B cell (primary cell): ENCODE data around the gene PPEF2. TPM values are rescaled to one million over a fixed set of nuclear protein-coding genes. Genes with fewer than 3 reads are reported as not detected.

Experiments used
- ATAC-seq: fragments of 200-7000 bp; cut with Tn5 transposase; one replicate; pipeline ENCODE4 v1.10.0; 2021; ENCODE audit warnings: low read depth, mild to moderate bottlenecking, moderate number of reproducible peaks, moderate library complexity
- CTCF ChIA-PET: fragments of 350-600 bp; sonication (Branson Sonifier 250); formaldehyde crosslinking; loops from one replicate; lab custom pipeline; 2021; ENCODE audit warnings: antibody characterized with exemption, inconsistent platforms; lab: Charles Lee
- POLR2A ChIA-PET: fragments of 350-600 bp; sonication (Branson Sonifier 250); formaldehyde crosslinking; loops from one replicate; lab custom pipeline; 2021; ENCODE audit warnings: antibody characterized with exemption; lab: Charles Lee
- DNase-seq: peaks from one replicate; pipeline ENCODE4 v3.0.0; 2013
- H2AFZ ChIP-seq: 2 replicates; pipeline ENCODE4 v1.6.1; 2012; ENCODE audit warnings: mild to moderate bottlenecking, low read depth, low read length; ENCODE audit not compliant: insufficient read depth, poor library complexity, severe bottlenecking
- H3K27ac ChIP-seq, 2 donors: 1 replicate in 1 of 2; 2 replicates in 1 of 2; pipeline ENCODE4 v1.5.1; 2012 to 2013; ENCODE audit warnings: low read length in 2 of 2, mild to moderate bottlenecking in 2 of 2, moderate library complexity in 1 of 2
- H3K27me3 ChIP-seq, 4 experiments: fragments of 200-600 bp in 1 of 4; sonication (generic) in 1 of 4; replicated peaks in 1 of 4; 1 replicate in 2 of 4; 2 replicates in 2 of 4; pipeline versions ENCODE4 v1.6.1 to v1.7.0; 2013 to 2016; ENCODE audit warnings: low read length in 3 of 4, mild to moderate bottlenecking in 2 of 4, mixed read lengths in 1 of 4, moderate library complexity in 1 of 4; ENCODE audit not compliant: insufficient read depth in 4 of 4, control insufficient read depth in 3 of 4; ENCODE audit errors: control extremely low read depth in 1 of 4
- H3K36me3 ChIP-seq, 2 experiments: replicated peaks in 1 of 2; 1 replicate in 1 of 2; 2 replicates in 1 of 2; pipeline versions ENCODE4 v1.6.1 to v1.7.1; 2013; ENCODE audit warnings: low read length in 1 of 2; ENCODE audit not compliant: insufficient read depth in 2 of 2, control insufficient read depth in 1 of 2; ENCODE audit errors: control extremely low read depth in 1 of 2, extremely low read depth in 1 of 2
- H3K4me1 ChIP-seq, 2 donors: fragments of 200-600 bp in 1 of 2; sonication (generic) in 1 of 2; 1 replicate in 1 of 2; 2 replicates in 1 of 2; pipeline versions ENCODE4 v1.5.1 to v1.6.1; 2013 to 2017; ENCODE audit warnings: low read length in 2 of 2; ENCODE audit not compliant: control insufficient read depth in 2 of 2, insufficient read depth in 2 of 2
- H3K4me2 ChIP-seq: replicated peaks from 2 replicates; pipeline ENCODE3; 2012; ENCODE audit warnings: mild to moderate bottlenecking, low read depth, low read length; ENCODE audit not compliant: poor library complexity, severe bottlenecking
- H3K4me3 ChIP-seq, 5 experiments: fragments of 200-600 bp in 1 of 5; sonication (generic) in 1 of 5; 1 replicate in 3 of 5; 2 replicates in 2 of 5; pipeline versions ENCODE4 v1.5.1 to v1.7.0; 2011 to 2016; ENCODE audit warnings: low read length in 4 of 5, mild to moderate bottlenecking in 4 of 5, low read depth in 2 of 5, control low read depth in 1 of 5, moderate library complexity in 1 of 5; ENCODE audit not compliant: insufficient read depth in 1 of 5; ENCODE audit errors: control extremely low read depth in 1 of 5, extremely low read depth in 1 of 5
- H3K79me2 ChIP-seq: fragments of 200-600 bp; sonication (generic); one replicate; pipeline ENCODE4 v1.6.0; 2016; ENCODE audit warnings: low read length; ENCODE audit not compliant: control insufficient read depth, insufficient read depth
- H3K9ac ChIP-seq: fragments of 200-600 bp; sonication (generic); 2 replicates; pipeline ENCODE4 v1.6.1; 2017; ENCODE audit warnings: mild to moderate bottlenecking, low read length, moderate library complexity
- H3K9me3 ChIP-seq, 3 donors: one replicate each; pipeline versions ENCODE4 v1.6.1 to v1.7.1; 2013; ENCODE audit warnings: low read length in 2 of 3; ENCODE audit not compliant: control insufficient read depth in 2 of 3, insufficient read depth in 1 of 3; ENCODE audit errors: control extremely low read depth in 1 of 3
- H4K20me1 ChIP-seq: 2 replicates; pipeline ENCODE4 v1.6.0; 2012; ENCODE audit warnings: mild to moderate bottlenecking, low read length; ENCODE audit not compliant: insufficient read depth, control insufficient read depth, poor library complexity, severe bottlenecking
- H3K27ac Mint-ChIP-seq: one replicate; pipeline ENCODE4 v1.8.0; 2021; ENCODE audit warnings: mixed read lengths
- H3K27me3 Mint-ChIP-seq: one replicate; pipeline ENCODE4 v1.8.0; 2021; ENCODE audit warnings: mixed read lengths
- H3K4me1 Mint-ChIP-seq: one replicate; pipeline ENCODE4 v1.8.0; 2021; ENCODE audit warnings: mixed read lengths
- H3K4me3 Mint-ChIP-seq: one replicate; pipeline ENCODE4 v1.8.0; 2021; ENCODE audit warnings: mixed read lengths
- H3K9me3 Mint-ChIP-seq: one replicate; pipeline ENCODE4 v1.8.0; 2022; ENCODE audit warnings: mixed read lengths; ENCODE audit not compliant: insufficient read depth
- EZH2 ChIP-seq: IDR thresholded peaks from 2 replicates; pipeline ENCODE4 v1.6.1; 2012; ENCODE audit warnings: borderline replicate concordance, low read depth, mild to moderate bottlenecking, moderate library complexity, low read length; ENCODE audit not compliant: insufficient read depth, poor library complexity, severe bottlenecking
- WGBS: methylation state at CpG from one replicate; pipeline ENCODE4 v1.1.5; 2013; ENCODE audit warnings: missing lambda C conversion rate; ENCODE audit not compliant: insufficient coverage; 5-methylcytosine and 5-hydroxymethylcytosine counted together
- intact Hi-C: fragments of 100-400 bp; cut with micrococcal nuclease; formaldehyde crosslinking; loops from one replicate; pipeline ENCODE4 v1.10.0; 2022
- polyA plus RNA-seq: library from polyadenylated mRNA; depleted of rRNA; stranded (reverse); fragments of >200 nt; gene quantifications from 2 replicates; pipeline ENCODE4 v1.2.3, GENCODE V29; 2012
- total RNA-seq, 2 donors: library from RNA; stranded (reverse); fragments of 120-200 nt in 1 of 2; gene quantifications; 1 replicate in 1 of 2; 2 replicates in 1 of 2; pipeline versions ENCODE4 v1.2.3 to v1.2.4, GENCODE V29; 2013 to 2022
- TF ChIP-seq, protein P1 (sequence below): fragments of 200-600 bp; IDR thresholded peaks from one replicate; pipeline ENCODE4 v1.8.0; 2022; ENCODE audit warnings: antibody characterized with exemption, mild to moderate bottlenecking

PPEF2 gene
- total and polyA plus RNA-seq, 2 donors (not counting 1 experiment from before 2014, with no cell fraction given): 0.07 to 0.10 TPM

DNA sequence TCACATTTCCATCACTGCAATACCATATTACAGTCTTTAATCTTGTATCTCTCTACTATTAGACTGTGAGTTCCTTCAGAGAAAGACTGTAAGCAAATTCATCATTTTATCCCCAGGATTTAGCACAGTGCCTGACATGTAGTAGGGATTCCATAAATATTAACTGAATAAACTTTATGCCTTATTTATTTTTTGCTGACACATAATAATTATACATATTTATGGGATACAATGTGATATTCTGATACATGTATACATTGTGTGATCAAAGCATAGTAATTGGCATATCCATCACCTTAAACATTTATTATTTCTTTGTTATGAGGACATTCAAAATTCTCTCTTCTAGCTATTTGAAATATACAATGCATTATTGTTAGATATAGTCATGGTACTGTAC, 3.7 kb downstream of the PPEF2 start:
- H3K79me2 ChIP-seq: no peaks in the 10 kb centered on the region
- CTCF ChIA-PET: interaction anchor here (0.7 to 3.9 kb wide), 3 partner anchors 166 to 193 kb away, joined by 3 to 24 read pairs (median 4); no protein-coding TSS in a partner anchor
- no peaks in the 10 kb centered on the region for H3K36me3 ChIP-seq
- Mint-ChIP-seq H3K27ac (no peak overlapping the region), H3K4me3 (no peak overlapping the region), H3K9me3 (peaks cover 3% of the 10 kb centered on the region), H3K4me1 (peaks cover 18% of the 10 kb centered on the region), H3K27me3 (no peaks in the 10 kb centered on the region)
- no peak for DNase-seq
- H4K20me1 ChIP-seq: no peaks in the 10 kb centered on the region
- intact Hi-C loops: no loop called here
- no peak overlapping the region for H3K9ac ChIP-seq
- TF ChIP-seq, protein P1, sequence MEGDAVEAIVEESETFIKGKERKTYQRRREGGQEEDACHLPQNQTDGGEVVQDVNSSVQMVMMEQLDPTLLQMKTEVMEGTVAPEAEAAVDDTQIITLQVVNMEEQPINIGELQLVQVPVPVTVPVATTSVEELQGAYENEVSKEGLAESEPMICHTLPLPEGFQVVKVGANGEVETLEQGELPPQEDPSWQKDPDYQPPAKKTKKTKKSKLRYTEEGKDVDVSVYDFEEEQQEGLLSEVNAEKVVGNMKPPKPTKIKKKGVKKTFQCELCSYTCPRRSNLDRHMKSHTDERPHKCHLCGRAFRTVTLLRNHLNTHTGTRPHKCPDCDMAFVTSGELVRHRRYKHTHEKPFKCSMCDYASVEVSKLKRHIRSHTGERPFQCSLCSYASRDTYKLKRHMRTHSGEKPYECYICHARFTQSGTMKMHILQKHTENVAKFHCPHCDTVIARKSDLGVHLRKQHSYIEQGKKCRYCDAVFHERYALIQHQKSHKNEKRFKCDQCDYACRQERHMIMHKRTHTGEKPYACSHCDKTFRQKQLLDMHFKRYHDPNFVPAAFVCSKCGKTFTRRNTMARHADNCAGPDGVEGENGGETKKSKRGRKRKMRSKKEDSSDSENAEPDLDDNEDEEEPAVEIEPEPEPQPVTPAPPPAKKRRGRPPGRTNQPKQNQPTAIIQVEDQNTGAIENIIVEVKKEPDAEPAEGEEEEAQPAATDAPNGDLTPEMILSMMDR: no peak
- TF ChIP-seq EZH2: no peak
- H3K27ac ChIP-seq: no peak overlapping the region
- peaks cover 17% of the 10 kb centered on the region in 2 donors for H3K4me1 ChIP-seq
- H3K4me3 ChIP-seq: no peak overlapping the region
- no peak overlapping the region for H3K4me2 ChIP-seq
- no peak overlapping the region for H2AFZ ChIP-seq
- H3K27me3 ChIP-seq: peaks cover 0 to 2% (median 0%) of the 10 kb centered on the region in 4 experiments
- POLR2A ChIA-PET: no interaction called here
- peaks cover 0 to 1% (median 0%) of the 10 kb centered on the region in 3 donors for H3K9me3 ChIP-seq
- no peak for ATAC-seq

GRCh38 chr4:75895744-75896314, 6.4 kb downstream of the PPEF2 start:
- TF ChIP-seq EZH2: no peak
- TF ChIP-seq, protein P1: peak; percentile 80
- DNase-seq (peak; percentile 73), ATAC-seq (peak; percentile 68)
- H3K4me2 ChIP-seq: no peak overlapping the region
- no peak overlapping the region for H3K4me3 ChIP-seq
- no peaks in the 10 kb centered on the region for H4K20me1 ChIP-seq
- no peaks in the 10 kb centered on the region for H3K27me3 ChIP-seq
- Mint-ChIP-seq H3K27ac (no peak overlapping the region), H3K4me1 (no peaks in the 10 kb centered on the region), H3K27me3 (no peaks in the 10 kb centered on the region), H3K4me3 (no peak overlapping the region), H3K9me3 (peaks cover 3% of the 10 kb centered on the region)
- H3K9me3 ChIP-seq: peaks cover 0 to 1% (median 0%) of the 10 kb centered on the region in 3 donors
- no peak overlapping the region for H2AFZ ChIP-seq
- WGBS: 57% methylated on average over 1 of the region's 4 CpGs
- no peaks in the 10 kb centered on the region for H3K4me1 ChIP-seq
- ChIA-PET POLR2A (interaction anchor here (1.1 kb wide), 1 partner anchor 44 kb away, joined by 6 read pairs; no protein-coding TSS in a partner anchor), CTCF (interaction anchor here (0.6 to 3.9 kb wide), 31 partner anchors 10 to 1886 kb away, joined by 3 to 30 read pairs (median 4); partner anchors contain the start of genes NAAA and SDAD1)
- H3K9ac ChIP-seq: no peak overlapping the region
- no peak overlapping the region for H3K27ac ChIP-seq
- H3K36me3 ChIP-seq: no peaks in the 10 kb centered on the region
- no peaks in the 10 kb centered on the region for H3K79me2 ChIP-seq
- intact Hi-C loops: loop anchor here (1.0 to 2.0 kb wide), 2 partner anchors 99 to 171 kb away; no protein-coding TSS in a partner anchor
